Stomach (tissue), 4 donors: ENCODE measurements around the gene LRP1B.

Source experiments
- CTCF ChIP-seq, 7 experiments: fragments of 450-650 bp in 4 of 7; fragments of 200-600 bp in 3 of 7; sonication (generic) in 3 of 7; IDR thresholded peaks; one replicate each; pipeline ENCODE4 v1.5.1; 2016 to 2019; ENCODE audit warnings: antibody characterized with exemption in 7 of 7, control low read depth in 2 of 7, mild to moderate bottlenecking in 1 of 7
- EP300 ChIP-seq: sonication (generic); formaldehyde crosslinking; IDR thresholded peaks from one replicate; pipeline ENCODE4 v1.6.1; 2017; ENCODE audit warnings: antibody characterized with exemption
- POLR2A ChIP-seq, 4 donors: fragments of 450-650 bp; IDR thresholded peaks; one replicate each; pipeline ENCODE4 v1.6.1; 2016; ENCODE audit warnings: antibody characterized with exemption in 4 of 4, control low read depth in 2 of 4, mild to moderate bottlenecking in 1 of 4, moderate library complexity in 1 of 4

- TF ChIP-seq CTCF (IDR thresholded peaks at IDR 0.05) = no peak
- TF ChIP-seq POLR2A (IDR thresholded peaks at IDR 0.05) = no peak
- no peak for TF ChIP-seq EP300
Observed at GRCh38 chr2:140797718-140798117, 1333.1 kb downstream of the LRP1B start.
